ENCODE results near the gene CLEC2L.

CLEC2L gene

GRCh38 chr7:139523199-139523941, at the start of gene CLEC2L:
Gene CLEC2L (plus strand): TSS chr7:139523685. CDS start chr7:139523928, 243 bp downstream.
- peak in 1 of 14 donors; percentile 6 for DNase-seq

GRCh38 chr7:139476139-139476538, 47.3 kb upstream of the CLEC2L start:
- no peak for DNase-seq

- no peak for DNase-seq
These were observed 46.6 kb upstream of the CLEC2L start for GRCh38 chr7:139476891-139477290.

GRCh38 chr7:139479620-139480019, 43.9 kb upstream of the CLEC2L start:
- DNase-seq, result no peak

GRCh38 chr7:139481364-139481763, 42.1 kb upstream of the CLEC2L start:
- DNase-seq, result no peak

GRCh38 chr7:139482122-139482521, 41.4 kb upstream of the CLEC2L start:
- DNase-seq, result no peak

- DNase-seq, result no peak
These were observed 40.6 kb upstream of the CLEC2L start for GRCh38 chr7:139482662-139483466.

- no peak for DNase-seq
These were observed 36.0 kb upstream of the CLEC2L start for GRCh38 chr7:139487366-139488080.

GRCh38 chr7:139488810-139489209, 34.7 kb upstream of the CLEC2L start:
- no peak for DNase-seq

- no peak for DNase-seq
These were observed 33.4 kb upstream of the CLEC2L start for GRCh38 chr7:139490130-139490529.

- no peak for DNase-seq
These were observed 31.2 kb upstream of the CLEC2L start for GRCh38 chr7:139492293-139492692.

GRCh38 chr7:139494835-139495579, 28.5 kb upstream of the CLEC2L start:
- DNase-seq, result no peak

- DNase-seq, result no peak
These were observed 27.8 kb upstream of the CLEC2L start for GRCh38 chr7:139495580-139496125.

GRCh38 chr7:139496528-139496927, 27.0 kb upstream of the CLEC2L start:
- DNase-seq, result no peak

- no peak for DNase-seq
These were observed 22.7 kb upstream of the CLEC2L start for GRCh38 chr7:139500770-139501138.

- DNase-seq, result no peak
These were observed 21.3 kb upstream of the CLEC2L start for GRCh38 chr7:139502226-139502625.

- DNase-seq, result no peak
These were observed 17.9 kb upstream of the CLEC2L start for GRCh38 chr7:139505563-139505962.

GRCh38 chr7:139509535-139509934, 13.9 kb upstream of the CLEC2L start:
- DNase-seq, result no peak

GRCh38 chr7:139511315-139511714, 12.2 kb upstream of the CLEC2L start:
- DNase-seq, result no peak

- DNase-seq, result no peak
These were observed 8.2 kb upstream of the CLEC2L start for GRCh38 chr7:139515266-139515665.

- no peak for DNase-seq
These were observed 2.0 kb upstream of the CLEC2L start for GRCh38 chr7:139521439-139521838.

GRCh38 chr7:139522830-139523198, 671 bp upstream of the CLEC2L start:
- DNase-seq, result no peak

Measured in C1 segment of cervical spinal cord (tissue), 14 donors.